Lung (tissue), 12 donors: ENCODE measurements around the gene CCDC27. TPM values are rescaled to one million over a fixed set of nuclear protein-coding genes. Genes with fewer than 3 reads are reported as not detected.
"Not testable (repeated sequence)": the region's sequence is repeated elsewhere in the genome, so short reads cannot be mapped to it uniquely, and the experiment has no call there.

Source experiments
- ATAC-seq: fragments of 200-7000 bp; cut with Tn5 transposase; one replicate; pipeline ENCODE4 v1.9.1; 2020; ENCODE audit warnings: moderate number of reproducible peaks; ENCODE audit not compliant: insufficient read depth, low FRiP score
- DNase-seq, 3 donors: peaks; one replicate each; pipeline ENCODE4 v3.0.0-alpha.2; 2013 to 2017
- H3K27ac ChIP-seq, 2 donors: one replicate each; pipeline ENCODE4 v1.5.1; 2013; ENCODE audit warnings: mild to moderate bottlenecking in 2 of 2, moderate library complexity in 2 of 2, control low read depth in 1 of 2, inconsistent platforms in 1 of 2, low read depth in 1 of 2, low read length in 1 of 2
- H3K27me3 ChIP-seq, 3 donors: one replicate each; pipeline ENCODE4 v1.5.1; 2013; ENCODE audit warnings: low read length in 2 of 3; ENCODE audit not compliant: control insufficient read depth in 3 of 3, insufficient read depth in 3 of 3
- H3K36me3 ChIP-seq, 4 donors: one replicate each; pipeline ENCODE4 v1.5.1; 2013; ENCODE audit warnings: low read length in 4 of 4, mild to moderate bottlenecking in 1 of 4, moderate library complexity in 1 of 4; ENCODE audit not compliant: control insufficient read depth in 4 of 4, insufficient read depth in 4 of 4
- H3K4me1 ChIP-seq, 5 donors: one replicate each; pipeline ENCODE4 v1.5.1; 2013; ENCODE audit warnings: low read length in 5 of 5, mild to moderate bottlenecking in 2 of 5, moderate library complexity in 1 of 5; ENCODE audit not compliant: control insufficient read depth in 5 of 5, insufficient read depth in 5 of 5
- H3K4me3 ChIP-seq: one replicate; pipeline ENCODE4 v1.5.1; 2013; ENCODE audit warnings: mild to moderate bottlenecking, control low read depth, moderate library complexity
- H3K9ac ChIP-seq, 2 donors: one replicate each; pipeline ENCODE4 v1.5.1; 2013; ENCODE audit warnings: low read length in 2 of 2, control low read depth in 1 of 2; ENCODE audit not compliant: insufficient read depth in 1 of 2
- H3K9me3 ChIP-seq, 4 donors: one replicate each; pipeline ENCODE4 v1.5.1; 2013; ENCODE audit warnings: low read length in 3 of 4, mild to moderate bottlenecking in 1 of 4, moderate library complexity in 1 of 4; ENCODE audit not compliant: control insufficient read depth in 4 of 4, insufficient read depth in 3 of 4
- CTCF ChIP-seq: IDR thresholded peaks from 2 replicates; pipeline ENCODE4 v1.5.1; 2012; ENCODE audit warnings: mild to moderate bottlenecking; ENCODE audit errors: control extremely low read depth, extremely low read depth
- WGBS, 2 donors: extraction: QIAGEN DNeasy Blood & Tissue Kit; methylation state at CpG; one replicate each; pipeline ENCODE4 v1.1.7; 2013; 5-methylcytosine and 5-hydroxymethylcytosine counted together
- polyA plus RNA-seq, 2 donors: library from polyadenylated mRNA; stranded (reverse); fragments of 200-250 nt; gene quantifications; one replicate each; pipeline ENCODE4 v1.2.1, GENCODE V29; 2013
- total RNA-seq, 2 donors: library from RNA; depleted of rRNA in 1 of 2; stranded (reverse); fragments of >200 nt in 1 of 2; gene quantifications; one replicate each; pipeline ENCODE4 v1.2.1, GENCODE V29; 2014 to 2021
- donor health status: control.
- donor health status: control.
- donor health status: Bipolar disorder and iron deficiency.
- donor health status: healthy.
- donor health status: DM: yes; HTN: yes; CAD: no.

The CCDC27 gene
- total and polyA plus RNA-seq, 4 donors, result not detected

GRCh38 chr1:3796215-3797061, 44.2 kb downstream of the CCDC27 start, which contains the start of gene LRRC47:
Gene LRRC47 (minus strand): TSS chr1:3796498. CDS start chr1:3796476, 22 bp downstream.
- ATAC-seq, result peak; percentile 98
- peak within 1 kb of the TSS; percentile 52 to 67 for H3K27ac ChIP-seq
- 3 to 4% methylated on average over 58 to 60 of the region's 60 CpGs for WGBS, 2 donors

GRCh38 chr1:3799976-3800685, 47.9 kb downstream of the CCDC27 start:
- Histone ChIP-seq H3K27me3 (peaks cover 2 to 5% (median 2%) of the 10 kb centered on the region in 3 donors), H3K4me3 (no peak overlapping the region), H3K4me1 (peaks cover 0 to 12% (median 4%) of the 10 kb centered on the region in 5 donors), H3K36me3 (no peaks in the 10 kb centered on the region), H3K9ac (no peak overlapping the region), H3K9me3 (peaks cover 0 to 2% (median 0%) of the 10 kb centered on the region in 4 donors), H3K27ac (no peak overlapping the region)
- TF ChIP-seq CTCF, result no peak
- ATAC-seq (no peak), DNase-seq (no peak)
- 88 to 92% methylated on average over 11 of the region's 11 CpGs for WGBS, 2 donors

More at GRCh38 chr1:3796215-3797061, 44.2 kb downstream of the CCDC27 start, which contains the start of gene LRRC47:
- Histone ChIP-seq H3K4me1 (peaks cover 3 to 19% (median 13%) of the 10 kb centered on the region in 5 donors), H3K9me3 (peaks cover 0 to 2% (median 0%) of the 10 kb centered on the region in 4 donors), H3K36me3 (peaks cover 0 to 4% (median 1%) of the 10 kb centered on the region in 4 donors), H3K27me3 (peaks cover 0 to 5% (median 2%) of the 10 kb centered on the region in 3 donors), H3K9ac (peak within 1 kb of the TSS; percentile 61 to 69), H3K4me3 (peak within 1 kb of the TSS; percentile 97)
- DNase-seq, result peak; percentile 93 to 96 (median 94)
- no peak for TF ChIP-seq CTCF

GRCh38 chr1:3800795-3801194, 48.5 kb downstream of the CCDC27 start:
- DNase-seq, ATAC-seq: not testable (repeated sequence)
- WGBS, 2 donors, result 81 to 97% methylated on average over 3 of the region's 3 CpGs

More at GRCh38 chr1:3800795-3801194, 48.5 kb downstream of the CCDC27 start:
- H3K9me3 ChIP-seq, H3K4me1 ChIP-seq, H3K27me3 ChIP-seq, H3K4me3 ChIP-seq, H3K27ac ChIP-seq, H3K9ac ChIP-seq, H3K36me3 ChIP-seq: not testable (repeated sequence)
